HG03064 (cell line): ENCODE data around the gene TMEM217.
"Not testable (repeated sequence)": the region's sequence is repeated elsewhere in the genome, so short reads cannot be mapped to it uniquely, and the experiment has no call there.

Experiments
- ATAC-seq: cut with Tn5 transposase; IDR thresholded peaks from one replicate; pipeline ENCODE4 v1.9.1; 2021; ENCODE audit warnings: low read depth; ENCODE audit not compliant: unreplicated experiment

Gene TMEM217

GRCh38 chr6:37187321-37188022, 70.5 kb downstream of the TMEM217 start:
- ATAC-seq = no peak

- not testable (repeated sequence) for ATAC-seq
Measured at GRCh38 chr6:37185949-37186720, 71.8 kb downstream of the TMEM217 start.

- no peak for ATAC-seq
Measured at GRCh38 chr6:37182736-37183590, 75.0 kb downstream of the TMEM217 start.

- ATAC-seq = not testable (repeated sequence)
Measured at GRCh38 chr6:37180610-37181009, 77.3 kb downstream of the TMEM217 start.

GRCh38 chr6:37180075-37180474, 77.9 kb downstream of the TMEM217 start:
- no peak for ATAC-seq

- ATAC-seq = no peak
Measured at GRCh38 chr6:37177935-37178517, 79.9 kb downstream of the TMEM217 start.

- no peak for ATAC-seq
Measured at GRCh38 chr6:37177077-37177934, 80.6 kb downstream of the TMEM217 start.

- ATAC-seq = no peak
Measured at GRCh38 chr6:37176268-37177076, 81.5 kb downstream of the TMEM217 start.

GRCh38 chr6:37175332-37176267, 82.3 kb downstream of the TMEM217 start:
- no peak for ATAC-seq

GRCh38 chr6:37174515-37175331, 83.2 kb downstream of the TMEM217 start:
- ATAC-seq = no peak

- no peak for ATAC-seq
Measured at GRCh38 chr6:37174196-37174514, 83.8 kb downstream of the TMEM217 start.

- ATAC-seq = no peak
Measured at GRCh38 chr6:37173493-37174195, 84.3 kb downstream of the TMEM217 start.

GRCh38 chr6:37172912-37173492, 84.9 kb downstream of the TMEM217 start:
- ATAC-seq = no peak

GRCh38 chr6:37171970-37172812, 85.8 kb downstream of the TMEM217 start:
- no peak for ATAC-seq

GRCh38 chr6:37171201-37171969, 86.6 kb downstream of the TMEM217 start:
- no peak for ATAC-seq
